ENCODE results near the gene SMKR1.

DNA sequence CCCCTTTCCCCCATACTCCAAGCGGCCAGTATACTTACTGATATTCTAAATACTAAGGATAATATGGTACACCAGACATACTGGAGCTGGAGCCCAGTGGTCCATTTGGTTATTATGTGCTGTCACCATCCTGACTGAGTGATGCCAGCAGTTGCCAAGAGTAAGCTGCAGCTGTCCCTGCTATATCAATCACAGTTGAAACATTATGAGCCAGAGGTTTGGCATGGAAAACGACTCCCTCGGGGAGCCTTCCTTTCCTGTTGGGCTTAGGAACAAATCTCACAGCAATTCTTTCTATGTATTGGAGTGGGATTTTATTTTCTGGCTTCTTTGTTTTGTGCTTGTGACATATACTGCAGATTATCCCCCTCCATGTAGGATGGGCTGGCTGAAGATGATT, 35.5 kb upstream of the SMKR1 start:
- TF ChIP-seq SUZ12 (IDR thresholded peaks at IDR 0.05; ENCODE audit: extremely low read depth, insufficient read depth, insufficient read length) (no peak), YY1 (IDR thresholded peaks at IDR 0.05; ENCODE audit: insufficient read depth, insufficient read length) (no peak)
